HG03520 (cell line): ENCODE results near the gene TUBB.
"Not testable (repeated sequence)": the region's sequence is repeated elsewhere in the genome, so short reads cannot be mapped to it uniquely, and the experiment has no call there.

ENCODE experiments used
- ATAC-seq: cut with Tn5 transposase; IDR thresholded peaks from one replicate; pipeline ENCODE4 v1.9.1; 2021; ENCODE audit warnings: mild to moderate bottlenecking, moderate library complexity; ENCODE audit not compliant: unreplicated experiment

TUBB gene

DNA sequence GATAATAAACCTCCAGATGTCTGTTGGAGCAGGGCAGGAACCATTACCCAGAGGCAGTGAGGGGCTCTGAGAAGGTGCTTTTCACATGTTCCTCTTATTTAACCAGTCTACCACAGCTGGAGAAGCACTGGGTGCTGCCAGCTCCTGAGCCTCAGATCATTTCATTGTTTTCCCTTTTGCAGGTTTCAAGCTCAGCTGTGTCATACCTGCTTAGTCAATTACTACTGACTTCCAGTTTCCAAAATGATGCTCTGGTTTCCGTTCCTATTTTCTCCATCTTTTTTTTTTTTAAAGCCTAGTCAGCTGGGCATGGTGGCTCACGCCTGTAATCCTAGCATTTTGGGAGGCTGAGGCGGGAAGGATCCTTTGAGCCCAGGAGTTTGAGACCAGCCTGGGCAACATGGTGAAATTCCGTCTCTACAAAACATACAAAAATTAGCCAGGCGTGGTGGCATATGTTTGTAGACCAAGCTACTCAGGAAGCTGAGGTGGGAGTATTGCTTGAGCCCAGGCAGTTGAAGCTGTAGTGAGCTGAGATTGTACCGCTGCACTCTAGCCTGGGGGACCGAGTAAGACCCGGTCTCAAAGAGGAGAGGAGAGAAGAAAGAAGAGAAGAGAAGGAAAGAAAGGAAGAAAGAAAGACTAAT lies 15.6 kb downstream of the TUBB start:
- no peak for ATAC-seq

DNA sequence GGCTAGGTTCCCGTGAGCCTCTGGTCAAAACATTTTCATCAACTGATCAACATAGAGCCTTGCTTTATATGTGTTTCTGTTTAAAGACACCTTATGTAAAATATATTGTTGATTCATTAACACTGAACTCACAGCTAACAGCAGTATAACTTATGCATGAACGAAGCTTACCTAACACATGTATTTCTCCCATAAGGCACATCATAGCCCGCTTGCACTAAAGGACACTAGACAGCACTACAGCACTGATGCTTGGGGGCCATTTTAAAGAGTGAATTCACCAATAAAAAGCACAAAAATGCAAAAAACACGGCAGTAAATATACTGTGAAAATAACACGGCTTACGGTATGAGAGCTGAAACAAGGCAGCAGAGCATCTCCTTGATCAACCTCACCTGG lies 18.4 kb downstream of the TUBB start:
- no peak for ATAC-seq

- no peak for ATAC-seq
These were observed 20.4 kb downstream of the TUBB start for GRCh38 chr6:30740540-30740870.

- no peak for ATAC-seq
These were observed 21.1 kb downstream of the TUBB start for GRCh38 chr6:30741063-30741779.

DNA sequence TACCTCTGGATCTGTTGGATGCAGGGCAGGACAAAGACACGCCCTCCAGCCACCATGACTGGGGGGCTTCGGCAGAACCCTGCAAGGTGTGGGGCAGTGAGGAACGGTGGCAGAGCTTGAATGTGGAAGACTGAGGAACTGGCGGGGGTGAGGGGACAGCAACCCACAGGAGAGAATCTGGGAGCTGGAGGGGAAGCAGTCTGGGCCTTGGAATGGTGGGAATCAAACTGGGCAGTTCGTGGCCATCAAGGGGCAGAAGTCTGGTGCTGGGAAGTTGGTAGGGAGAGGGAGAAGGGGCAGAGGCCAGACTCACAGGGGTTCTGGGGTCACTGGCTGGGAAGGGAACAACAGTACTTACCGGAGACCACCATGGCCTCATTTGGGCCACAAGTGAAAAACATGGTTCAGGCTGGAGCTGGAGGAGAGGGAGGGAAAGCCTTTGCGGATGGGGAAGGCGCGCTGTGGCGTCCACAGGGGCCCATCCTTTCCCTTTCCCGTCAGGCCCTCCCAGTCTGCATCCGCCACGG lies 21.7 kb downstream of the TUBB start:
- no peak for ATAC-seq

DNA sequence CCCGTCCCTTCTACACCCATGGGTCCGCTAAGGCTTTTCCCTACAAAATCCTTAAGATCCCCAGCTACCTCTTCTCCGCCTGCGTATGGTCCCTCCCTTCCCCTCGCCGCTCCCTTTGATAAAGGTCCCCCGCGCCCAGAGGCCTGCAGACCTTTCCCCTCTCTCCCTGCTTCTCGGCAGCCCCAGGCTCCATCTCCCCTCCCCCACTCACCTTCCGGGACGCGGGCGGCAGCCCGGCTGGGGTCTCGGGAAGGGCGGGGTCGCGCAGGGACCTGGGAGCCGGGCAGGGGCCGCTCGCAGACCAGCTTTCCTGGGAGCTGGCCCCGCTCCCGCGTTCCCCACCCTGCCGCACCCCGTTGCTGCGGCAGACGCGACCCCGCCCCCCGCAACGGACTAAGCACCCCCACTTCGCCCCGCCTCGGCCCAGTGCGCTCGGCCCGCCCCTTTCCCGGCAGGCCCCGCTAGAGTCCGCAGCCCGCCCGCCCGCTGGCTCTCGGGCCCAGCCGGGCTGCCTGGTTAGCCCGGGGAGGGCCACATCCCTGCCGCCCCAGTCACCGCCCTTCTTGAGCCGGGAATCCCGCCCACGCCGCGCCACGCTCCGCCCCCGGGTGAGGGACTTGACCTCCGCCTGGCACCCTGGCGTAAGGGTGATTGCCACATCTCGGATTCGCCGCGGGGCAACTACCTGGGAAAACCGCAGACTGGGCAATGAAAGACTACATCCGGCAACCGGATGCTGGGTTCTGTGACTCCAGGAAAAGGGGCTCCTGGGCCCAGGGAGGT lies 22.4 kb downstream of the TUBB start, which contains the start of gene FLOT1:
Gene FLOT1, minus strand, starts transcription at position 372 of the 783 bp plus-strand sequence. CDS start 498 bp downstream, outside the sequence.
- peak; percentile 48 for ATAC-seq

GRCh38 chr6:30743099-30744053 lies 23.2 kb downstream of the TUBB start:
- ATAC-seq = no peak

GRCh38 chr6:30744054-30744805 lies 24.1 kb downstream of the TUBB start, which contains the start of gene IER3:
IER3 (minus strand) TSS chr6:30744547; CDS start chr6:30744518, 29 bp downstream.
- ATAC-seq = no peak

- no peak for ATAC-seq
These were observed 27.1 kb downstream of the TUBB start for GRCh38 chr6:30747300-30747687.

GRCh38 chr6:30747902-30748769 lies 28.0 kb downstream of the TUBB start:
- no peak for ATAC-seq

DNA sequence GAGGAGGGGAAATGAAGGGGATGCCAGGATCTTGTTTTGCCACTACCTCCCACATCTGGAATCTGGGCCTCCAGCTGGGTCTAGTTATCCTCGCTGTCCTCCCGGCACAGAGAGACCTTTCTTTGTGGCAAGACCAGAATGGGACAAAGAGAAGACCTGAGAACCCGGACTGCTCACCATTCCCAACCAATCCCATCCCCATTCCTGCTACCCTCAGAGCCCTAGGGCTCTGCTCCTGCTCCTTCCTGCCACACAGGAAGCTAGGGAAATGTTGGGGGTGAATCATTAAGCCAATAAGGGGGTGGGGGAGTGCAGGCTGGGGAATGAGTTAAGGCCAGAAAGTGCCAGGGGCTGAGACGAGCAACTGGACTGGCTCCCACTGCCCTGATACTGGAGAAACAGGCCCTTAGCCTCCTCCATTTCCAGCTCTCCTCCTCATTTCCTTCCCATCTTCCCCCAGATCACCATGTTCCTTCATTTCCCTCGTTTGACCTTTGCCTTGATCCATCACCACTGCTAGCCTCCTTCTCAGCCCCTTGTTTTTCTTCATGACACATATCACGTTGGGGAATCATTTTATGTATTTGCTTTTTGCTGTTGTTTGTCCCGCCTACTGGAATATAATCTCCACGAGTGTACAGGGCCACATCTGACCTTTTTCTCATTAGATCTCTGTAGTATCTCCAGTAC lies 28.8 kb downstream of the TUBB start:
- ATAC-seq = no peak

GRCh38 chr6:30749554-30750378 lies 29.6 kb downstream of the TUBB start:
- ATAC-seq = no peak

- ATAC-seq = no peak
These were observed 30.2 kb downstream of the TUBB start for GRCh38 chr6:30750379-30750668.

DNA sequence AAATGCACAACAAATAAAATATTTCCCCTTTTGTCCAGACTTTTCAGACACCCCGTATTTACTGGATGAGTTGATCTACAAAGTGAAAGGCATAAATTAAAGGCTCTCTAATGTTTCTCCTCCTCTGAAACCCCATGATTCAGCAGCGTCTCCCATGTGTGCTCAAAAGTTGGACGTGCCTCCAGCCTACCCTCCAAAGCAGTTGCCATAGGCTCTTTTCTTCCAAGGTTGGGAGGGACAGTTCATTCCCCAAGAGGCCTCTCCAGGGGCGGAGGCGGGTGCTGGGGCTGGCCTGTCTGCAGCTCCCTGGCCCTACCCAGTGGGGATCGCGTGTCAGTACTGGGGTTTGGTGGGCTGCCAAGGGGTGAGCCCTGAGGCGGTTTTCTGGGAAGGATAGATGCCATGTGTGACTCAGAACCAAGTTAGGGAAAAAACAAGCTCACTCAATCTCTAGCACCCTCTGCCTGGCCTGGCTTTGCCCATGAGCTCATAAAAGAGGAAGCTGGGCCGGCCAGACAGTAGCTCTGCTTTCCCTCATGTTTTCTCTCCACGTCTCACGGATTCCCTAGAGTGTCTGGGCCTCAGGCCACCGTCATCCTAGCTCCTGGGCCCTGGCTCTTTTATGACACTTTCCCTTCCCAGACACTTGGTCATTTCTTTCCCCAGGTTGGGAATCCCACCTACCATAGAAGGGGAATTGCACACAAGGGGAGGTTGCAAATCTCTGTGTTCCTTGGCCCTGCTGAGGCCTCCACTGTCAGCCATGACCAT lies 32.2 kb downstream of the TUBB start:
- ATAC-seq = no peak

- no peak for ATAC-seq
These were observed 34.5 kb downstream of the TUBB start for GRCh38 chr6:30754631-30755030.

DNA sequence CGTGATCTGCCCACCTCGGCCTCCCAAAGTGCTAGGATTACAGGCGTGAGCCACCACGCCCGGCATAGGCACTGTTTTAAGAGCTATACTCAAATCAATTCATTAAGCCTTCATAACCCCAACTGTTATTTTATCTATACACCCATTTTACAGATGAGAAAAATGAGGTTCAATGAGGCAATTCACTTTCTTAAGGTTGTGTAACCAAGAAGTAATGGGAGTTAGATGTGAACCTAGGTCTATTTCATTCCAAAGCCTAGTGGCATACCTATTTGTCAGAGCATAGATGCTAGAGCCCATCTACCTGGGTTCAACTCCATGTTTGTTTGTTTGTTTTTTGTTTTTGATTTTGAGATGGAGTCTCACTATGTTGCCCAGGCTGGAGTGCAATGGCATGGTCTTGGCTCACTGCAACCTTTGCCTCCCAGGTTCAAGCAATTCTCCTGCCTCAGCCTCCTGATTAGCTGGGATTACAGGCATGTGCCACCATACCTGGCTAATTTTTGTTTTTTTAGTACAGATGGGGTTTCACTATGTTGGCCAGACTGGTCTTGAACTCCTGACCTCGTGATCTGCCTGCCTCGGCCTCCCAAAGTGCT lies 36.4 kb downstream of the TUBB start:
- not testable (repeated sequence) for ATAC-seq
